Kidney (tissue), 14 donors: ENCODE data around the gene PLAC1. TPM values are rescaled to one million over a fixed set of nuclear protein-coding genes. Genes with fewer than 3 reads are reported as not detected.

Experiments used
- DNase-seq, 5 donors: peaks; one replicate each; pipeline ENCODE4 v3.0.0-alpha.2; 2013 to 2020
- FAIRE-seq: peaks from 2 replicates; lab custom pipeline; 2012; peaks lifted over from hg19 to GRCh38; lab: Jason Lieb, UNC
- H3K27ac ChIP-seq, 2 donors: one replicate each; pipeline ENCODE4 v1.7.0; 2013; ENCODE audit warnings: low read depth in 2 of 2, low read length in 2 of 2, inconsistent platforms in 1 of 2
- H3K27me3 ChIP-seq: one replicate; pipeline ENCODE4 v1.7.1; 2013; ENCODE audit warnings: low read length, inconsistent platforms; ENCODE audit not compliant: control insufficient read depth, insufficient read depth
- H3K36me3 ChIP-seq, 3 donors: one replicate each; pipeline versions ENCODE4 v1.7.0 to v1.7.1; 2013; ENCODE audit warnings: low read length in 3 of 3, control low read depth in 1 of 3, inconsistent platforms in 1 of 3; ENCODE audit not compliant: insufficient read depth in 3 of 3, control insufficient read depth in 2 of 3
- H3K4me1 ChIP-seq, 3 donors: one replicate each; pipeline versions ENCODE4 v1.7.0 to v1.7.1; 2013; ENCODE audit warnings: low read length in 3 of 3, inconsistent platforms in 1 of 3, low read depth in 1 of 3; ENCODE audit not compliant: control insufficient read depth in 2 of 3, insufficient read depth in 2 of 3
- H3K4me3 ChIP-seq, 3 donors: one replicate each; pipeline versions ENCODE4 v1.7.0 to v1.8.1; 2013; ENCODE audit warnings: low read length in 3 of 3, control low read depth in 1 of 3, inconsistent platforms in 1 of 3
- H3K9ac ChIP-seq, 3 donors: one replicate each; pipeline versions ENCODE4 v1.7.0 to v1.7.1; 2013; ENCODE audit warnings: low read length in 3 of 3, control low read depth in 1 of 3, inconsistent platforms in 1 of 3
- H3K9me3 ChIP-seq, 3 donors: one replicate each; pipeline versions ENCODE4 v1.7.0 to v1.7.1; 2013; ENCODE audit warnings: low read length in 3 of 3, control low read depth in 1 of 3, inconsistent platforms in 1 of 3; ENCODE audit not compliant: control insufficient read depth in 2 of 3, insufficient read depth in 1 of 3
- intact Hi-C: fragments of 100-400 bp; cut with DNase I; formaldehyde crosslinking; loops from one replicate; pipeline ENCODE4 v1.11.1; 2022
- polyA plus RNA-seq: library from polyadenylated mRNA; stranded (reverse); fragments of 350-450 nt; fragmentation: Illumina TruSeq; extraction: RNeasy Lipid Tissue Mini Kit (QIAGEN cat#74804); gene quantifications from one replicate; pipeline ENCODE4 v1.2.3, GENCODE V29; 2014; ENCODE audit warnings: low read depth, low replicate concordance; ENCODE audit not compliant: insufficient read depth
- total RNA-seq: library from RNA; stranded (reverse); fragmentation: NEBNext Ultra II Directional; extraction: Animal tissue kit (Norgen Biotek cat#: 25700); gene quantifications from one replicate; pipeline ENCODE4 v1.2.1, GENCODE V29; 2021
- TF ChIP-seq, protein P1 (sequence below): IDR thresholded peaks from 3 replicates; pipeline ENCODE4 v1.5.1; 2012; ENCODE audit warnings: mild to moderate bottlenecking, moderate library complexity, borderline replicate concordance; ENCODE audit not compliant: insufficient read depth; ENCODE audit errors: extremely low read depth
- donor health status: control.
- donor health status: control.
- donor health status: control.
- donor health status: control.
- donor health status: control.
- donor health status: DM: yes; HTN: yes; CAD: no.
- donor health status: Normal renal cell carcinoma (clear cell type).

PLAC1 gene
- total and polyA plus RNA-seq, 2 donors from 2014 or later: not detected

DNA sequence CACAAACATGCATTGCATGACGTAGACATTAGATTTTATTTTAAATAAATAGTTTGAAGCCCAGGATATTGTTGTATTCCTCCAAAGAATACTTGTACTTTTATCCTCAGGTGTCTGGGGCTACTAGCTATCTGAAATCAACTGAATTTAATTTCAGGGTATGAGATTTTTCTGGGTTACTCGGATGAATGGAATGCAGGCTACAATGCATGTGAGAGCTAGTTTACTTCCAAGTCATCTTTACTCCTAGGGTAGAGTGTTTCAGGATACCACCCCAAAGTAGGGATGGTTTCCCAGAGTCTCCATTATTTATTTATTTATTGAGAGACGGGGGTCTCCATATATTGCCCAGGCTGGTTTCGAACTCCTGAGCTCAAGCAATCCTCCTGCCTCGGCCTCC lies 131.9 kb downstream of the PLAC1 start:
- Histone ChIP-seq H3K27me3 (no peaks in the 10 kb centered on the region), H3K27ac (no peak overlapping the region), H3K4me1 (no peaks in the 10 kb centered on the region), H3K4me3 (no peak overlapping the region), H3K36me3 (no peaks in the 10 kb centered on the region), H3K9ac (no peak overlapping the region), H3K9me3 (no peaks in the 10 kb centered on the region)
- DNase-seq (no peak), FAIRE-seq (no peak)
- TF ChIP-seq, protein P1, sequence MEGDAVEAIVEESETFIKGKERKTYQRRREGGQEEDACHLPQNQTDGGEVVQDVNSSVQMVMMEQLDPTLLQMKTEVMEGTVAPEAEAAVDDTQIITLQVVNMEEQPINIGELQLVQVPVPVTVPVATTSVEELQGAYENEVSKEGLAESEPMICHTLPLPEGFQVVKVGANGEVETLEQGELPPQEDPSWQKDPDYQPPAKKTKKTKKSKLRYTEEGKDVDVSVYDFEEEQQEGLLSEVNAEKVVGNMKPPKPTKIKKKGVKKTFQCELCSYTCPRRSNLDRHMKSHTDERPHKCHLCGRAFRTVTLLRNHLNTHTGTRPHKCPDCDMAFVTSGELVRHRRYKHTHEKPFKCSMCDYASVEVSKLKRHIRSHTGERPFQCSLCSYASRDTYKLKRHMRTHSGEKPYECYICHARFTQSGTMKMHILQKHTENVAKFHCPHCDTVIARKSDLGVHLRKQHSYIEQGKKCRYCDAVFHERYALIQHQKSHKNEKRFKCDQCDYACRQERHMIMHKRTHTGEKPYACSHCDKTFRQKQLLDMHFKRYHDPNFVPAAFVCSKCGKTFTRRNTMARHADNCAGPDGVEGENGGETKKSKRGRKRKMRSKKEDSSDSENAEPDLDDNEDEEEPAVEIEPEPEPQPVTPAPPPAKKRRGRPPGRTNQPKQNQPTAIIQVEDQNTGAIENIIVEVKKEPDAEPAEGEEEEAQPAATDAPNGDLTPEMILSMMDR: no peak
- intact Hi-C loops: no loop called here

DNA sequence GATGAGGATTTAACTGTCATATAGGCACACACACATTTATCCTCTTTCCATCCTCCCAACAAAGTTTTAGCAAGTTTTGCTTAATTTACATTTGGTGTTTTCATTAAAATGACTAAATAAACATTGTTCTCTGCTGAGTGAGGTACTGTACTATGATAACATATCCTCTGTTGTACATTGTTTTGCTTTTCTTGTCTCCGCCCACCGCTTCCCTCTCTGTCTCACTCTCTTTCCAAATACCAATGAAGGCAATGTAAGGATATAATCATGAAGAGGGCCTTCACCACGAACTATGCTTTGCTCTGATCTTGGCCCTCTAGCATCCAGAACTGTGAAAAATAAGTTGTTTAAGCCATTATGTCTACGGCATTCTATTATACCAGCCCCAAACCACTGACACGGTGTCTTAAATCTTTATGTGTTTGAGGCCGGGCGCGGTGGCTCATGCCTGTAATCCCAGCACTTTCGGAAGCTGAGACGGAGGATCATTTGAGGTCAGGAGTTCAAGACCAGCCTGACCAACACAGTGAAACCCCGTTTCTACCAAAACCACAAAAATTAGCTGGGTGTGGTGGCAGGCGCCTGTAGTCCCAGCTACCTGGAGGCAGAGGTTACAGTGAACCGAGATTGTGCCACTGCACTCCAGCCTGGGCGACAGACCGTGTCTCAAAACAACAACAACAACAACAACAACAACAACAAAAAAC lies 133.0 kb downstream of the PLAC1 start:
- FAIRE-seq (no peak), DNase-seq (no peak)
- no peaks in the 10 kb centered on the region for H3K27me3 ChIP-seq
- H3K36me3 ChIP-seq: no peaks in the 10 kb centered on the region
- TF ChIP-seq, protein P1: no peak
- H3K27ac ChIP-seq: no peak overlapping the region
- no peak overlapping the region for H3K4me3 ChIP-seq
- H3K4me1 ChIP-seq: no peaks in the 10 kb centered on the region
- no peaks in the 10 kb centered on the region for H3K9me3 ChIP-seq
- no peak overlapping the region for H3K9ac ChIP-seq
- intact Hi-C loops: no loop called here

DNA sequence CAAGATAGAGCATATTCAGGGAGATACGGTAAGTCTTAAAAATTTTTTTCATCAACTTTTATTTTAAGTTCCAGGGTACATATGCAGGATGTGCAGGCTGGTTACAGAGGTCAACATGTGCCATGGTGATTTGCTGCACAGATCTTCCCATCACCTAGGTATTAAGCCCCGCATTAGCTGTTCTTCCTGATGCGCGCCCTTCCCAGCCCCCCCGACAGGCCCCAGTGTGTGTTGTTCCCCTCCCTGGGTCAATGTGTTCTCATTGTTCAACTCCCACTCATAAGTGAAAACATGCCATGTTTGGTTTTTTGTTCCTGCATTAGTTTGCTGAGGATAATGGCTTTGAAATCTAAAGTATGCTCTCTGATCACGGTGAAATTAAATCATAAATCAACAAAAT lies 134.1 kb downstream of the PLAC1 start:
- TF ChIP-seq, protein P1: no peak
- no peaks in the 10 kb centered on the region for H3K4me1 ChIP-seq
- H3K9me3 ChIP-seq: no peaks in the 10 kb centered on the region
- no peak overlapping the region for H3K4me3 ChIP-seq
- H3K27me3 ChIP-seq: no peaks in the 10 kb centered on the region
- DNase-seq (no peak), FAIRE-seq (no peak)
- H3K27ac ChIP-seq: no peak overlapping the region
- H3K9ac ChIP-seq: no peak overlapping the region
- intact Hi-C loops: no loop called here
- no peaks in the 10 kb centered on the region for H3K36me3 ChIP-seq

DNA sequence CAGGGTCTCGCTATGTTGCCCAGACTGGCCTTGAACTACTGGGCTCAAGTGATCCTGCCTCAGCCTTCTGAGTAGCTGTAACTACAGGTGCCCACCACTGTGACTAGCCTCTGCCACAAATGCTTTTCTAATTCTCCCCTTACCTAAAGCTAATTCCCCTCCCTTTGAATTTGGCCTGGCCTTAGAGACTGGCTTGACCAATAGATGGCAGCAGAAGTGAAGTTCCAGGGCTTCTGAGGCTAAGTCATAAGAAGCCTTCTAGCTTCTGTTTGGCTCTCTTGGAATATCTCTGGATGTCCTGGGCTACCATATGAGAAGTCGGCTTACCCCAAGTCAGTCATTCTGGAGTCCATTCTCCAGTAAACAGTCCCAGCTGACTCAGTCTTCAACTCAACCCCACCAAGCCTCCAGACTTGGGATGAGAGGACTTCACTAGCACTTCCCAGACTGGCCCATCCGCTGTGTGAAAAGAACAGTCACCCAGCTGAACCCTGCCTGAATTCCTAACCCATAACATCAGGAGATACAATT lies 137.3 kb downstream of the PLAC1 start:
- intact Hi-C loops: no loop called here
- Histone ChIP-seq H3K4me1 (no peaks in the 10 kb centered on the region), H3K9ac (no peak overlapping the region), H3K27ac (no peak overlapping the region), H3K36me3 (no peaks in the 10 kb centered on the region), H3K27me3 (no peaks in the 10 kb centered on the region), H3K4me3 (no peak overlapping the region), H3K9me3 (no peaks in the 10 kb centered on the region)
- TF ChIP-seq, protein P1: peak; percentile 54
- FAIRE-seq: peak; percentile 19
- DNase-seq: peak in 3 of 5 donors; percentile 53 to 83 (median 78)
